Breast epithelium (tissue), 4 donors: ENCODE data around the gene SPTBN1. TPM values are rescaled to one million over a fixed set of nuclear protein-coding genes. Genes with fewer than 3 reads are reported as not detected.

Experiments
- DNase-seq, 2 donors: peaks; one replicate each; pipeline ENCODE4 v3.0.0-alpha.2; 2019; ENCODE audit warnings: low spot score in 2 of 2
- H3K27ac ChIP-seq, 2 donors: fragments of 200-600 bp; sonication (generic) in 1 of 2; one replicate each; pipeline ENCODE4 v1.5.1; 2016 to 2019; ENCODE audit warnings: mild to moderate bottlenecking in 1 of 2
- H3K27me3 ChIP-seq, 2 donors: fragments of 200-600 bp; sonication (generic) in 1 of 2; one replicate each; pipeline versions ENCODE4 v1.5.1 to v1.6.0; 2017 to 2019; ENCODE audit warnings: control low read depth in 1 of 2, mild to moderate bottlenecking in 1 of 2
- H3K36me3 ChIP-seq: fragments of 200-600 bp; one replicate; pipeline ENCODE4 v1.5.1; 2019
- H3K4me1 ChIP-seq, 2 donors: fragments of 200-600 bp; sonication (generic); one replicate each; pipeline ENCODE4 v1.5.1; 2016 to 2019; ENCODE audit warnings: control low read depth in 1 of 2
- H3K4me3 ChIP-seq, 3 donors: fragments of 200-600 bp; sonication (generic); 1 replicate in 2 of 3; 2 replicates in 1 of 3; pipeline ENCODE4 v1.5.1; 2016 to 2019; ENCODE audit warnings: mild to moderate bottlenecking in 3 of 3, moderate library complexity in 2 of 3
- H3K9me3 ChIP-seq, 2 donors: fragments of 200-600 bp; sonication (generic) in 1 of 2; one replicate each; pipeline ENCODE4 v1.5.1; 2016 to 2019; ENCODE audit warnings: control low read depth in 1 of 2
- POLR2A ChIP-seq: fragments of 450-650 bp; IDR thresholded peaks from one replicate; pipeline ENCODE4 v1.6.1; 2016; ENCODE audit warnings: antibody characterized with exemption, mild to moderate bottlenecking, moderate library complexity
- POLR2AphosphoS5 ChIP-seq, 3 donors: sonication (generic); formaldehyde crosslinking; IDR thresholded peaks; one replicate each; pipeline ENCODE4 v1.6.1; 2017; ENCODE audit warnings: antibody characterized with exemption in 3 of 3
- intact Hi-C: fragments of 100-400 bp; cut with DNase I; formaldehyde crosslinking; loops from one replicate; pipeline ENCODE4 v1.15.1; 2023; ENCODE audit warnings: low total_unique reads
- total RNA-seq, 3 donors: library from RNA; depleted of rRNA; stranded (reverse); fragments of >200 nt; gene quantifications; one replicate each; pipeline ENCODE4 v1.1.0, GENCODE V29; 2016
- TF ChIP-seq, protein P1 (sequence below), 3 donors: fragments of 450-650 bp; IDR thresholded peaks; one replicate each; pipeline ENCODE4 v1.5.1; 2016 to 2017; ENCODE audit warnings: antibody characterized with exemption in 3 of 3, mild to moderate bottlenecking in 3 of 3, moderate library complexity in 3 of 3

The SPTBN1 gene
- total RNA-seq, 3 donors from 2014 or later = 223 to 1,216 (median 273) TPM

DNA sequence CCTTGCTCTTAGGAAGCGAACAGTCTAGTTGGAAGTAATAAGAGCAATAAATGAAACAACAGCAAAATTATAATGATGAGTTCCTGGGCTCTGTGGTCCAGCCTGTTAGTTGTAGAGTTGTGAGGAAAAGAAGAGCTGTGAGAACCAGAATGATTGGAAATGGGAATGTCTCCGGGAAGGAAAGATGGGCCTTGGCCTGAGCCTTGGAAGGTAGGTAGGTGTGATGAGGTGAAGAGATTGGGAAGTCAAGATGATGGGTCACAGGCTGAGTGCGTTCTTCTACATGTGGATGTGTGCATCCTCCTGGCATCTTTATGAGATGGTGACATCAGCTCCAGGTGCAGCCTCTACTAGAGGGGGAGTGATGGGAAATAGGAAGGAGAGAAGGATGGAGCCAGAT lies 152.1 kb downstream of the SPTBN1 start:
- Histone ChIP-seq H3K4me3 (no peak overlapping the region), H3K27me3 (no peaks in the 10 kb centered on the region), H3K36me3 (no peaks in the 10 kb centered on the region), H3K4me1 (peaks cover 0 to 12% of the 10 kb centered on the region in 2 donors), H3K9me3 (no peaks in the 10 kb centered on the region), H3K27ac (no peak overlapping the region)
- no peak for DNase-seq
- TF ChIP-seq POLR2AphosphoS5 (IDR thresholded peaks at IDR 0.05) (no peak), POLR2A (no peak)
- TF ChIP-seq, protein P1, sequence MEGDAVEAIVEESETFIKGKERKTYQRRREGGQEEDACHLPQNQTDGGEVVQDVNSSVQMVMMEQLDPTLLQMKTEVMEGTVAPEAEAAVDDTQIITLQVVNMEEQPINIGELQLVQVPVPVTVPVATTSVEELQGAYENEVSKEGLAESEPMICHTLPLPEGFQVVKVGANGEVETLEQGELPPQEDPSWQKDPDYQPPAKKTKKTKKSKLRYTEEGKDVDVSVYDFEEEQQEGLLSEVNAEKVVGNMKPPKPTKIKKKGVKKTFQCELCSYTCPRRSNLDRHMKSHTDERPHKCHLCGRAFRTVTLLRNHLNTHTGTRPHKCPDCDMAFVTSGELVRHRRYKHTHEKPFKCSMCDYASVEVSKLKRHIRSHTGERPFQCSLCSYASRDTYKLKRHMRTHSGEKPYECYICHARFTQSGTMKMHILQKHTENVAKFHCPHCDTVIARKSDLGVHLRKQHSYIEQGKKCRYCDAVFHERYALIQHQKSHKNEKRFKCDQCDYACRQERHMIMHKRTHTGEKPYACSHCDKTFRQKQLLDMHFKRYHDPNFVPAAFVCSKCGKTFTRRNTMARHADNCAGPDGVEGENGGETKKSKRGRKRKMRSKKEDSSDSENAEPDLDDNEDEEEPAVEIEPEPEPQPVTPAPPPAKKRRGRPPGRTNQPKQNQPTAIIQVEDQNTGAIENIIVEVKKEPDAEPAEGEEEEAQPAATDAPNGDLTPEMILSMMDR (IDR thresholded peaks at IDR 0.05) = no peak
- intact Hi-C loops = no loop called here

DNA sequence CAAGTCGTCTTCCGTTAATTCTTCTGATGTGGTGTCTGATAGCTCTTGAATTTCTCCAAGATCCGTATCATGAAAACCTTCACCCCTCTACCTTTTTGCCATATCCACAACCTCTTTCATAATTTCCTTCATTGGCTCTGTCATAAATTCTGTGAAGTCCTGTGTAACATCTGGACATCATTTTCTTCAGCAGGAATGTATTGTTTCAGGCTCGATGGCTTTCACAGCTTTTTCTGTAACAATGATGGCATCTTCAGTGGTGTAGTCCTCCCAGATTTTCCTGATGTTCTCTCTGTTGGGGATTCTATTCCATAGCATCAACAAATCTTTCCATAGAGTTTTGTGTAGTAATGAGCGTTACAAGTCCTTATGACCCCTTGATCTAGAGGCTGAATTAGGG lies 153.1 kb downstream of the SPTBN1 start:
- no peaks in the 10 kb centered on the region for H3K9me3 ChIP-seq
- no peak overlapping the region for H3K4me3 ChIP-seq
- intact Hi-C loops = no loop called here
- no peaks in the 10 kb centered on the region for H3K36me3 ChIP-seq
- TF ChIP-seq, protein P1 (IDR thresholded peaks at IDR 0.05) = no peak
- TF ChIP-seq POLR2A = no peak
- no peak for TF ChIP-seq POLR2AphosphoS5 (IDR thresholded peaks at IDR 0.05)
- H3K27ac ChIP-seq = no peak overlapping the region
- no peak for DNase-seq
- no peaks in the 10 kb centered on the region for H3K27me3 ChIP-seq
- H3K4me1 ChIP-seq = peaks cover 0 to 12% of the 10 kb centered on the region in 2 donors

DNA sequence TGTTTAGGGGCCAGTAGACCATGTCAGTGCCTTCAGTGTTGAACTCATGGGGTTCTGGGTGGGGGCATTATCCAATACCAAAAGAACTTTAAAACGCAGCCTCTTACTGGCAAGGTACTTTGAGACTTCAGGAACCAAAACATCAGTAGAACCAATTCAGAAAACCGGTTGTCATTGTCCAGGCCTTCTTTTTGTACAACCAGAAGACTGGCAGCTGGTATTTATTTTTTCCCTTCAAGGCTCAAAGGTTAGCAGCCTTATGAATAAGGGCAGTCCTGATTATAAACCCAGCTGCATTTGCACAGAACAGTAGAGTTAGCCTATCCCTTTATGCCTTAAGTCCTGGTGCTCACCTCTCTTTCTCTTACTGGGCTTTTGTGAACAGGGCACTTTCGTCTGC lies 153.5 kb downstream of the SPTBN1 start:
- peaks cover 0 to 12% of the 10 kb centered on the region in 2 donors for H3K4me1 ChIP-seq
- no peak overlapping the region for H3K4me3 ChIP-seq
- H3K27me3 ChIP-seq = no peaks in the 10 kb centered on the region
- no peak for DNase-seq
- H3K36me3 ChIP-seq = no peaks in the 10 kb centered on the region
- intact Hi-C loops = no loop called here
- H3K27ac ChIP-seq = no peak overlapping the region
- no peaks in the 10 kb centered on the region for H3K9me3 ChIP-seq
- no peak for TF ChIP-seq POLR2AphosphoS5 (IDR thresholded peaks at IDR 0.05)
- TF ChIP-seq, protein P1 (IDR thresholded peaks at IDR 0.05) = no peak

DNA sequence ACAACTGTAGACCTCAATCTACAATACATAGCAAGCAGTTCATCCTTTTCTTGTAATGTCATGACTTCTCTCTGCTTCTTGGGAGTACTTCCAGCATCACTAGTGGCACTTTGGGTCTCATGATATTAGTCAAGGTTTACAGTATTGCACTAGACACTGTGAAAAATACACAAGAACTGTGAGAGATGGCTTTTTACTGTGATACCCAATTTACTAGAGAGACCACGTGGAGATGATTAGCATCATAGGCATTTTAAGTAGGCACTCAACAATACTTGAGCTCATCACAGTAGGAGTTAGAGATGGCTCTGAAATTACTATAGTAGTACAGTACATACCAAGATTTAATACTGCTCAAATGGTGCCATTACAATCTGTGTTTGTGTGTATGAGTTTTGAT lies 154.6 kb downstream of the SPTBN1 start:
- Histone ChIP-seq H3K36me3 (no peaks in the 10 kb centered on the region), H3K27me3 (no peaks in the 10 kb centered on the region), H3K27ac (no peak overlapping the region), H3K4me1 (peaks cover 0 to 1% of the 10 kb centered on the region in 2 donors), H3K9me3 (no peaks in the 10 kb centered on the region), H3K4me3 (no peak overlapping the region)
- TF ChIP-seq POLR2A = no peak
- no peak for TF ChIP-seq POLR2AphosphoS5 (IDR thresholded peaks at IDR 0.05)
- TF ChIP-seq, protein P1 (IDR thresholded peaks at IDR 0.05) = no peak
- intact Hi-C loops = no loop called here
- no peak for DNase-seq

DNA sequence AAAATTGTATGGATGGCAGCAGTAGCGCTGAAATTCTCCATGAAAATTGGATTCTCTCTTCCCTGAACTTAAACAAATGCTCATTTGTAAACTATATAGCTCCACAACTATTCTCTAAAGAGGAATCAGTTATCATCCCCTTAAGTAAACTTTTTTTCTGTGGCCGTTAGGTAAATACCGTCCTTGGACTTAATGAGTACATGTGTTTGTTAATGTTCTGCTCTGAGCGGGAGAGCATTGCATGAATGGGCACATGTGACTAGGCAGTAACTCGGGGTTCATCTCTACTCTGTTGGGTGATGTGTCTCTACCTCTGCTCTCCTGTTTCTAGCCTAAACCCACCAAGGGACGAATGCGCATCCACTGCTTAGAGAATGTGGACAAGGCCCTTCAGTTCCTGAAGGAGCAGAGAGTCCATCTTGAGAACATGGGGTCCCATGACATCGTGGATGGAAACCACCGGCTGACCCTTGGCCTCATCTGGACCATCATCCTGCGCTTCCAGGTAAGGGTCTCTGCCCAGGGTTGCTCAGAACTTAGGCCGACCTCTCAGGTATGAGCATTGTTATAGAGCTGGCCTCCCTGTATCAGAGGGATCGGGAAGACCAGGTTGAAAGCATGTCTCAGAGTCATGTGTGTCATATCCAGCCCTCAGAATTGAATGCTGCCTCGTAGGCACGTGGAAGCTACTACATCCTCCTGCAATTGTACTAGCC lies 155.9 kb downstream of the SPTBN1 start:
- Histone ChIP-seq H3K9me3 (no peaks in the 10 kb centered on the region), H3K4me3 (no peak overlapping the region), H3K27me3 (no peaks in the 10 kb centered on the region), H3K36me3 (peaks cover 6% of the 10 kb centered on the region), H3K27ac (no peak overlapping the region), H3K4me1 (no peaks in the 10 kb centered on the region)
- TF ChIP-seq POLR2AphosphoS5 (IDR thresholded peaks at IDR 0.05) (no peak), POLR2A (no peak)
- TF ChIP-seq, protein P1 (IDR thresholded peaks at IDR 0.05) = no peak
- intact Hi-C loops = no loop called here
- DNase-seq = no peak
